Measurements from ENCODE around the gene ETS1. TPM values are rescaled to one million over a fixed set of nuclear protein-coding genes. Genes with fewer than 3 reads are reported as not detected.

ETS1 gene
- total and polyA plus RNA-seq, 4 donors, result 20.7 to 154 (median 78.7) TPM

- Histone ChIP-seq H3K27me3 (ENCODE audit: control insufficient read depth in 3 of 3, insufficient read depth in 3 of 3, low read length in 2 of 3) (no peaks in the 10 kb centered on the region), H3K9ac (ENCODE audit: insufficient read depth in 1 of 2, low read length in 2 of 2) (peak overlapping the region in 1 of 2 donors; percentile 26), H3K27ac (ENCODE audit: low read depth in 1 of 2, low read length in 1 of 2) (no peak overlapping the region), H3K9me3 (ENCODE audit: control insufficient read depth in 4 of 4, insufficient read depth in 3 of 4, low read length in 3 of 4) (no peaks in the 10 kb centered on the region), H3K4me1 (ENCODE audit: control insufficient read depth in 5 of 5, insufficient read depth in 5 of 5, low read length in 5 of 5) (peaks cover 0 to 49% (median 12%) of the 10 kb centered on the region in 5 donors), H3K4me3 (no peak overlapping the region), H3K36me3 (ENCODE audit: control insufficient read depth in 4 of 4, insufficient read depth in 4 of 4, low read length in 4 of 4) (no peaks in the 10 kb centered on the region)
- WGBS, 2 donors, result 83 to 84% methylated on average over 16 of the region's 16 CpGs
- ATAC-seq (ENCODE audit: insufficient read depth, low FRiP score) (peak; percentile 4), DNase-seq (peak in 1 of 3 donors; percentile 23)
- TF ChIP-seq CTCF (IDR thresholded peaks at IDR 0.05; ENCODE audit: control extremely low read depth, extremely low read depth), result no peak
These were observed 164.6 kb downstream of the ETS1 start for GRCh38 chr11:128422576-128423370.

- H3K9me3 ChIP-seq (ENCODE audit: control insufficient read depth in 4 of 4, insufficient read depth in 3 of 4, low read length in 3 of 4), result no peaks in the 10 kb centered on the region
- no peak overlapping the region for H3K4me3 ChIP-seq
- DNase-seq (peak in 1 of 3 donors; percentile 39), ATAC-seq (ENCODE audit: insufficient read depth, low FRiP score) (no peak)
- H3K27me3 ChIP-seq (ENCODE audit: control insufficient read depth in 3 of 3, insufficient read depth in 3 of 3, low read length in 2 of 3), result no peaks in the 10 kb centered on the region
- H3K4me1 ChIP-seq (ENCODE audit: control insufficient read depth in 5 of 5, insufficient read depth in 5 of 5, low read length in 5 of 5), result peaks cover 0 to 52% (median 12%) of the 10 kb centered on the region in 5 donors
- no peak overlapping the region for H3K9ac ChIP-seq (ENCODE audit: insufficient read depth in 1 of 2, low read length in 2 of 2)
- H3K27ac ChIP-seq (ENCODE audit: low read depth in 1 of 2, low read length in 1 of 2), result peak overlapping the region in 1 of 2 donors; percentile 34
- TF ChIP-seq CTCF (IDR thresholded peaks at IDR 0.05; ENCODE audit: control extremely low read depth, extremely low read depth), result no peak
- no peaks in the 10 kb centered on the region for H3K36me3 ChIP-seq (ENCODE audit: control insufficient read depth in 4 of 4, insufficient read depth in 4 of 4, low read length in 4 of 4)
- WGBS, 2 donors, result 82 to 86% methylated on average over 6 of the region's 6 CpGs
These were observed 165.6 kb downstream of the ETS1 start for GRCh38 chr11:128421577-128422330.

- DNase-seq (peak in 2 of 3 donors; percentile 42 to 58), ATAC-seq (ENCODE audit: insufficient read depth, low FRiP score) (no peak)
- H3K4me1 ChIP-seq (ENCODE audit: control insufficient read depth in 5 of 5, insufficient read depth in 5 of 5, low read length in 5 of 5), result peaks cover 2 to 52% (median 12%) of the 10 kb centered on the region in 5 donors
- H3K9ac ChIP-seq (ENCODE audit: insufficient read depth in 1 of 2, low read length in 2 of 2), result no peak overlapping the region
- H3K27ac ChIP-seq (ENCODE audit: low read depth in 1 of 2, low read length in 1 of 2), result no peak overlapping the region
- no peaks in the 10 kb centered on the region for H3K27me3 ChIP-seq (ENCODE audit: control insufficient read depth in 3 of 3, insufficient read depth in 3 of 3, low read length in 2 of 3)
- H3K36me3 ChIP-seq (ENCODE audit: control insufficient read depth in 4 of 4, insufficient read depth in 4 of 4, low read length in 4 of 4), result no peaks in the 10 kb centered on the region
- no peak for TF ChIP-seq CTCF (IDR thresholded peaks at IDR 0.05; ENCODE audit: control extremely low read depth, extremely low read depth)
- no peaks in the 10 kb centered on the region for H3K9me3 ChIP-seq (ENCODE audit: control insufficient read depth in 4 of 4, insufficient read depth in 3 of 4, low read length in 3 of 4)
- no peak overlapping the region for H3K4me3 ChIP-seq
- WGBS, 2 donors, result 58 to 62% methylated on average over 4 of the region's 4 CpGs
These were observed 166.4 kb downstream of the ETS1 start for GRCh38 chr11:128420951-128421350.

All from lung (tissue), 12 donors.